Epithelial cell of esophagus (primary cell): ENCODE measurements around the gene TUBA4A.

Experiments used
- DNase-seq: peaks from one replicate; pipeline ENCODE4 v3.0.0; 2010; ENCODE audit warnings: low read depth
- H3K4me3 ChIP-seq: 2 replicates; pipeline ENCODE4 v1.5.1; 2011; ENCODE audit warnings: mild to moderate bottlenecking, low read length, control low read depth
- CTCF ChIP-seq: IDR thresholded peaks from 2 replicates; pipeline ENCODE4 v1.5.1; 2011; ENCODE audit warnings: low read depth, mild to moderate bottlenecking, low read length, control low read depth, inconsistent platforms; ENCODE audit not compliant: insufficient read depth; ENCODE audit errors: missing control alignments

TUBA4A gene

GRCh38 chr2:219280651-219281050 is 26.9 kb upstream of the TUBA4A start:
- TF ChIP-seq CTCF: no peak
- H3K4me3 ChIP-seq: no peak overlapping the region
- DNase-seq: no peak

- DNase-seq: no peak
- peak overlapping the region; percentile 68 for H3K4me3 ChIP-seq
- peak; percentile 4 for TF ChIP-seq CTCF
Observed at GRCh38 chr2:219279916-219280516, 26.3 kb upstream of the TUBA4A start.

GRCh38 chr2:219279151-219279915 is 25.6 kb upstream of the TUBA4A start, which contains the start of gene DNAJB2:
Gene DNAJB2 (plus strand): TSS chr2:219279366. CDS start chr2:219279834, 468 bp downstream.
- peak; percentile 100 for DNase-seq
- peak within 1 kb of the TSS; percentile 68 for H3K4me3 ChIP-seq
- no peak for TF ChIP-seq CTCF

- H3K4me3 ChIP-seq: peak overlapping the region; percentile 21
- DNase-seq: no peak
- TF ChIP-seq CTCF: no peak
Observed at GRCh38 chr2:219278655-219279150, 25.0 kb upstream of the TUBA4A start.

- no peak overlapping the region for H3K4me3 ChIP-seq
- TF ChIP-seq CTCF: peak; percentile 98
- DNase-seq: peak; percentile 80
Observed at GRCh38 chr2:219277703-219278654, 24.3 kb upstream of the TUBA4A start.

- peak; percentile 97 for DNase-seq
- peak overlapping the region; percentile 10 for H3K4me3 ChIP-seq
- TF ChIP-seq CTCF: peak; percentile 9
Observed at GRCh38 chr2:219274361-219274921, 20.7 kb upstream of the TUBA4A start.
